Tibial nerve (tissue), 3 donors: ENCODE results near the gene MED13L.

ENCODE experiments used
- POLR2A ChIP-seq, 2 donors: fragments of 450-650 bp; IDR thresholded peaks; one replicate each; pipeline ENCODE4 v1.6.1; 2017; ENCODE audit warnings: antibody characterized with exemption in 2 of 2, mild to moderate bottlenecking in 2 of 2, moderate library complexity in 2 of 2
- TF ChIP-seq, protein P1 (sequence below), 5 experiments: fragments of 200-600 bp in 3 of 5; fragments of 450-650 bp in 2 of 5; sonication (generic) in 3 of 5; IDR thresholded peaks; one replicate each; pipeline ENCODE4 v1.5.1; 2016 to 2019; ENCODE audit warnings: antibody characterized with exemption in 5 of 5, mild to moderate bottlenecking in 3 of 5, moderate library complexity in 2 of 5

DNA sequence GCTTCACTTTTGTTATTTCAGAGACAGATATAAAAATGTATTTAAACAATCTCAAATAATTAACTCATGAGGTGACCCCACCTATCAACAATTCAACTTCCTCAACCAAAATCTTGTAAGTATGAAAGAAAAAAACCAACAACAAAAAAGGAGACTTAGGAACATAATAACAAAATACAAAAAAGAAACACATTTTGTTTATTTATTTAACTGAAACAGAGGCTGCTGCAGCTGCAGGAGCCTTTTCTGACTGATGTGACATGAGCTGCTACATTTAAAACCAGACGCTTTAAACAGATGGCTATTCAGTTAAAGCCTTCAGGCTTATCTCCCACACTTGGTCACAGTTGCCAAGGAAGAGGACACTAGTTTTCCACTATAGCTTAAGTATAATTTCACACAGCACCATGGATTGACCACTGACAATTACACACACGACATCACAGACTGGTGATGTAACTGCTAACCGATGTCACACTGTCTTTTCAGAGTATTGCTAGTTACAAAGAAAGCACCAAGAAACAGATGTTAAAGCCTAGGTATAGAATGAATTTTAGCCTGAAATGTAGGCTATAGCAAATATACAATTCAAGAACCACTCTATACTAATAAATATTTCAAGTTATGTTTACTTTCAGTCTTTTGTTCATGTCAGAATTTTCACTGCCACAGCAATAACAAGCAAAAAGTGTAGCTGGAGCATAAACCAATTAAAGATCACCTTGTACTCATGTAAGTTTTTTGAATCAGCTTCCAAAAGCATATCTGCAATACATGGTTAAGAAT, 113.0 kb downstream of the MED13L start:
- TF ChIP-seq, protein P1, sequence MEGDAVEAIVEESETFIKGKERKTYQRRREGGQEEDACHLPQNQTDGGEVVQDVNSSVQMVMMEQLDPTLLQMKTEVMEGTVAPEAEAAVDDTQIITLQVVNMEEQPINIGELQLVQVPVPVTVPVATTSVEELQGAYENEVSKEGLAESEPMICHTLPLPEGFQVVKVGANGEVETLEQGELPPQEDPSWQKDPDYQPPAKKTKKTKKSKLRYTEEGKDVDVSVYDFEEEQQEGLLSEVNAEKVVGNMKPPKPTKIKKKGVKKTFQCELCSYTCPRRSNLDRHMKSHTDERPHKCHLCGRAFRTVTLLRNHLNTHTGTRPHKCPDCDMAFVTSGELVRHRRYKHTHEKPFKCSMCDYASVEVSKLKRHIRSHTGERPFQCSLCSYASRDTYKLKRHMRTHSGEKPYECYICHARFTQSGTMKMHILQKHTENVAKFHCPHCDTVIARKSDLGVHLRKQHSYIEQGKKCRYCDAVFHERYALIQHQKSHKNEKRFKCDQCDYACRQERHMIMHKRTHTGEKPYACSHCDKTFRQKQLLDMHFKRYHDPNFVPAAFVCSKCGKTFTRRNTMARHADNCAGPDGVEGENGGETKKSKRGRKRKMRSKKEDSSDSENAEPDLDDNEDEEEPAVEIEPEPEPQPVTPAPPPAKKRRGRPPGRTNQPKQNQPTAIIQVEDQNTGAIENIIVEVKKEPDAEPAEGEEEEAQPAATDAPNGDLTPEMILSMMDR (IDR thresholded peaks at IDR 0.05), result no peak
- TF ChIP-seq POLR2A (IDR thresholded peaks at IDR 0.05), result no peak
